ENCODE results near the gene NTM.

The NTM gene

DNA sequence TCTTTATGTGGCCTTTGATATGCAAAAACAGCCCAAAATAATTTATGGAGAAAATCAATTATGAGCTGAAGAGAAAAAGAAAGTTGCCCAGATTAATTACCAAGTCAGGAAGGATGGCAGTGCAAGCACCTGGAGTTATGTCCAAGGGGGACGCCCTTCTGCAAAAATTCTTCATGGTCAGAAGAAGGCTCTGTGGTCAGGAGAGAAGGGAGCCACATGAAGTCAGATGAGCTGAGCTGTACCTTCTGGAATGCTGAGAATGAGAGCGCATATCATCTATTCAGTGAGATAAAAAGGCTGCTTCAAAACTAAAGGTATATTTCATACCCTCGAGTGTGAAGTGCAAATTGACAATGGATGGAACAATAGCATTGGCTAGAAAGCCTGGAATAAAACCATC, 607.4 kb downstream of the NTM start (continued):
- no peak for TF ChIP-seq HOXA7 (CRISPR knock-in tag; IDR thresholded peaks at IDR 0.05; ENCODE audit: borderline replicate concordance)
- no peak for TF ChIP-seq KLF10 (tag by site-specific recombination; IDR thresholded peaks at IDR 0.05)

DNA sequence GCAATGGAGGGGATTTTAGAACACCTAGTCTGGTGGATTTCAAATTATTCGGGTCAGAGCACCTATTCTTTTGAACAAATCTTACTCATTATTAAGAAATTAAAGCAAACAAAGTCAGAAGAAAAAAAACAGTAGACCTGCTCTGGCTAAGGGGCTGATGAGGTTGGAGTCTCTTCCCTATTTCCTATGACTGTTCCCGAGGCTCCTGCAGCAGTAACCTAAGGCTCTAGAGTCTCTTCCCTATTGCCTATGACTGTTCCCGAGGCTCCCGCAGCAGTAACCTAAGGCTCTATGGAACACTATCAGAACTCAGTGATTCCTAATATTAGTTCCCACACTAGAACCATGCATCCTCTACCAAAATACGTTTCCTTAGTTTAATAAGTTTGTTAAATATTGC, 607.9 kb downstream of the NTM start:
- CTCF ChIA-PET: no interaction called here
- Histone ChIP-seq H3K4me1 (ENCODE audit: control insufficient read depth, insufficient read depth, low read length) (peaks cover 2% of the 10 kb centered on the region; the same call in 1 of the 2 replicates), H3K4me3 (ENCODE audit: low read depth, low read length) (no peak overlapping the region), H3K9me3 (ENCODE audit: control insufficient read depth, insufficient read depth, low read depth, low read length) (no peaks in the 10 kb centered on the region), H3K36me3 (ENCODE audit: control insufficient read depth in 2 of 2, insufficient read depth in 1 of 2, low read length in 2 of 2) (no peaks in the 10 kb centered on the region), H3K27ac (ENCODE audit: extremely low read depth, low read depth, low read length) (no peak overlapping the region)
- TF ChIP-seq ZNF623 (tag by site-specific recombination; IDR thresholded peaks at IDR 0.05) (no peak), MYNN (tag by site-specific recombination; IDR thresholded peaks at IDR 0.05; ENCODE audit: borderline replicate concordance) (no peak), GLIS1 (tag by site-specific recombination; IDR thresholded peaks at IDR 0.05) (no peak), ZNF747 (tag by site-specific recombination; IDR thresholded peaks at IDR 0.05) (no peak), ZBTB26 (tag by site-specific recombination; optimal IDR thresholded peaks at IDR 0.05) (no peak), RBAK (tag by site-specific recombination; IDR thresholded peaks at IDR 0.05) (no peak)
- TF ChIP-seq, protein P1, sequence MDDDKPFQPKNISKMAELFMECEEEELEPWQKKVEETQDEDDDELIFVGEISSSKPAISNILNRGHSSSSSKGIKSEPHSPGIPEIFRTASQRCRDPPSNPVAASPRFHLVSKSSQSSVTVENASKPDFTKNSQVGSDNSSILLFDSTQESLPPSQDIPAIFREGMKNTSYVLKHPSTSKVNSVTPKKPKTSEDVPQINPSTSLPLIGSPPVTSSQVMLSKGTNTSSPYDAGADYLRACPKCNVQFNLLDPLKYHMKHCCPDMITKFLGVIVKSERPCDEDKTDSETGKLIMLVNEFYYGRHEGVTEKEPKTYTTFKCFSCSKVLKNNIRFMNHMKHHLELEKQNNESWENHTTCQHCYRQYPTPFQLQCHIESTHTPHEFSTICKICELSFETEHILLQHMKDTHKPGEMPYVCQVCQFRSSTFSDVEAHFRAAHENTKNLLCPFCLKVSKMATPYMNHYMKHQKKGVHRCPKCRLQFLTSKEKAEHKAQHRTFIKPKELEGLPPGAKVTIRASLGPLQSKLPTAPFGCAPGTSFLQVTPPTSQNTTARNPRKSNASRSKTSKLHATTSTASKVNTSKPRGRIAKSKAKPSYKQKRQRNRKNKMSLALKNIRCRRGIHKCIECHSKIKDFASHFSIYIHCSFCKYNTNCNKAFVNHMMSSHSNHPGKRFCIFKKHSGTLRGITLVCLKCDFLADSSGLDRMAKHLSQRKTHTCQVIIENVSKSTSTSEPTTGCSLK (tag by site-specific recombination; IDR thresholded peaks at IDR 0.05): no peak
- POLR2A ChIA-PET: no interaction called here

DNA sequence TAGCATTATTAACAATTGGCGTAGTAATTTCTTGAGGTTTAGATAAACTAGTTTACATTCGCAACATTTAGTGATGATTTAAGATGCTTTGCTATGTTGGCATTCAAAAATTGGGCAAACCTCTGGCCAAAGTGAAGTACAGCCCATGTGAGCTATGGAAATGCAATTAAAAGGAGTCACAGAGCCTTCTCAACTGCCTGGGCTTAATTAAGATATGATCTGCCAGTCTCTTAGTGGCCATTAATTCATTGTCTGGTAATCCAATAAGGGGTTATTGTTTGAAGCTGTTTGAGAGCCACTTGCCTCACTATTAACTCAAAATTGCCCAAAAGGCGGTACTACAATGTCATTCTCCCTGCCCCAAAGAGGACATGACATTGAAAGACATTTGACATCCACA, 608.9 kb downstream of the NTM start:
- CTCF ChIA-PET: no interaction called here
- Histone ChIP-seq H3K27ac (ENCODE audit: extremely low read depth, low read depth, low read length) (no peak overlapping the region), H3K4me1 (ENCODE audit: control insufficient read depth, insufficient read depth, low read length) (peaks cover 2% of the 10 kb centered on the region; the same call in 1 of the 2 replicates), H3K4me3 (ENCODE audit: low read depth, low read length) (no peak overlapping the region), H3K9me3 (ENCODE audit: control insufficient read depth, insufficient read depth, low read depth, low read length) (no peaks in the 10 kb centered on the region), H3K36me3 (ENCODE audit: control insufficient read depth in 2 of 2, insufficient read depth in 1 of 2, low read length in 2 of 2) (no peaks in the 10 kb centered on the region)
- POLR2A ChIA-PET: no interaction called here
- TF ChIP-seq, protein P2, sequence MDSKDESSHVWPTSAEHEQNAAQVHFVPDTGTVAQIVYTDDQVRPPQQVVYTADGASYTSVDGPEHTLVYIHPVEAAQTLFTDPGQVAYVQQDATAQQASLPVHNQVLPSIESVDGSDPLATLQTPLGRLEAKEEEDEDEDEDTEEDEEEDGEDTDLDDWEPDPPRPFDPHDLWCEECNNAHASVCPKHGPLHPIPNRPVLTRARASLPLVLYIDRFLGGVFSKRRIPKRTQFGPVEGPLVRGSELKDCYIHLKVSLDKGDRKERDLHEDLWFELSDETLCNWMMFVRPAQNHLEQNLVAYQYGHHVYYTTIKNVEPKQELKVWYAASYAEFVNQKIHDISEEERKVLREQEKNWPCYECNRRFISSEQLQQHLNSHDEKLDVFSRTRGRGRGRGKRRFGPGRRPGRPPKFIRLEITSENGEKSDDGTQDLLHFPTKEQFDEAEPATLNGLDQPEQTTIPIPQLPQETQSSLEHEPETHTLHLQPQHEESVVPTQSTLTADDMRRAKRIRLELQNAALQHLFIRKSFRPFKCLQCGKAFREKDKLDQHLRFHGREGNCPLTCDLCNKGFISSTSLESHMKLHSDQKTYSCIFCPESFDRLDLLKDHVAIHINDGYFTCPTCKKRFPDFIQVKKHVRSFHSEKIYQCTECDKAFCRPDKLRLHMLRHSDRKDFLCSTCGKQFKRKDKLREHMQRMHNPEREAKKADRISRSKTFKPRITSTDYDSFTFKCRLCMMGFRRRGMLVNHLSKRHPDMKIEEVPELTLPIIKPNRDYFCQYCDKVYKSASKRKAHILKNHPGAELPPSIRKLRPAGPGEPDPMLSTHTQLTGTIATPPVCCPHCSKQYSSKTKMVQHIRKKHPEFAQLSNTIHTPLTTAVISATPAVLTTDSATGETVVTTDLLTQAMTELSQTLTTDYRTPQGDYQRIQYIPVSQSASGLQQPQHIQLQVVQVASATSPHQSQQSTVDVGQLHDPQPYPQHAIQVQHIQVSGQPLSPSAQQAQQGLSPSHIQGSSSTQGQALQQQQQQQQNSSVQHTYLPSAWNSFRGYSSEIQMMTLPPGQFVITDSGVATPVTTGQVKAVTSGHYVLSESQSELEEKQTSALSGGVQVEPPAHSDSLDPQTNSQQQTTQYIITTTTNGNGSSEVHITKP (tag by site-specific recombination; IDR thresholded peaks at IDR 0.05): no peak
- TF ChIP-seq SP7 (tag by site-specific recombination; IDR thresholded peaks at IDR 0.05) (no peak), ZNF311 (tag by site-specific recombination; IDR thresholded peaks at IDR 0.05; ENCODE audit: borderline replicate concordance) (no peak), ZNF24 (tag by site-specific recombination; IDR thresholded peaks at IDR 0.05) (no peak), SP3 (tag by site-specific recombination; IDR thresholded peaks at IDR 0.05) (no peak), GLIS2 (tag by site-specific recombination; IDR thresholded peaks at IDR 0.05) (no peak), ZNF701 (tag by site-specific recombination; IDR thresholded peaks at IDR 0.05) (no peak), ZNF132 (tag by site-specific recombination; IDR thresholded peaks at IDR 0.05; ENCODE audit: borderline replicate concordance) (no peak)
- TF ChIP-seq, protein P3, sequence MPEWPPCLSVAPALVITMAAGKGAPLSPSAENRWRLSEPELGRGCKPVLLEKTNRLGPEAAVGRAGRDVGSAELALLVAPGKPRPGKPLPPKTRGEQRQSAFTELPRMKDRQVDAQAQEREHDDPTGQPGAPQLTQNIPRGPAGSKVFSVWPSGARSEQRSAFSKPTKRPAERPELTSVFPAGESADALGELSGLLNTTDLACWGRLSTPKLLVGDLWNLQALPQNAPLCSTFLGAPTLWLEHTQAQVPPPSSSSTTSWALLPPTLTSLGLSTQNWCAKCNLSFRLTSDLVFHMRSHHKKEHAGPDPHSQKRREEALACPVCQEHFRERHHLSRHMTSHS (tag by site-specific recombination; IDR thresholded peaks at IDR 0.05): no peak

Data from HEK293 (cell line).